Posterior vena cava (tissue), 2 donors: ENCODE measurements around the gene TAS2R8. TPM values are rescaled to one million over a fixed set of nuclear protein-coding genes. Genes with fewer than 3 reads are reported as not detected.
"Not testable (repeated sequence)": the region's sequence is repeated elsewhere in the genome, so short reads cannot be mapped to it uniquely, and the experiment has no call there.

Source experiments
- DNase-seq: peaks from one replicate; pipeline ENCODE4 v3.0.0-alpha.2; 2020; ENCODE audit warnings: low spot score
- intact Hi-C, 2 donors: fragments of 100-400 bp; cut with DNase I; formaldehyde crosslinking; loops; one replicate each; pipeline versions ENCODE4 v1.14.1 to v1.14.2; 2022 to 2023
- long read RNA-seq, 2 donors: library from polyadenylated mRNA; unstranded; transcript quantifications; one replicate each; pipeline ENCODE4 v2.0.0, GENCODE V29; 2020 to 2021
- total RNA-seq, 2 donors: library from RNA; stranded (reverse); fragmentation: NEBNext Ultra II Directional; extraction: Animal tissue kit (Norgen Biotek cat#: 25700); gene quantifications; one replicate each; pipeline ENCODE4 v1.2.1, GENCODE V29; 2021
- donor health status: DM: yes; HTN: yes; CAD: no.
- donor health status: DM: yes; HTN: yes; CAD: no.

TAS2R8 gene, protein sequence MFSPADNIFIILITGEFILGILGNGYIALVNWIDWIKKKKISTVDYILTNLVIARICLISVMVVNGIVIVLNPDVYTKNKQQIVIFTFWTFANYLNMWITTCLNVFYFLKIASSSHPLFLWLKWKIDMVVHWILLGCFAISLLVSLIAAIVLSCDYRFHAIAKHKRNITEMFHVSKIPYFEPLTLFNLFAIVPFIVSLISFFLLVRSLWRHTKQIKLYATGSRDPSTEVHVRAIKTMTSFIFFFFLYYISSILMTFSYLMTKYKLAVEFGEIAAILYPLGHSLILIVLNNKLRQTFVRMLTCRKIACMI
- total RNA-seq, result not detected
- long read RNA-seq, donor 1, result 0 reads
- long read RNA-seq, donor 2, result 0 reads

DNA sequence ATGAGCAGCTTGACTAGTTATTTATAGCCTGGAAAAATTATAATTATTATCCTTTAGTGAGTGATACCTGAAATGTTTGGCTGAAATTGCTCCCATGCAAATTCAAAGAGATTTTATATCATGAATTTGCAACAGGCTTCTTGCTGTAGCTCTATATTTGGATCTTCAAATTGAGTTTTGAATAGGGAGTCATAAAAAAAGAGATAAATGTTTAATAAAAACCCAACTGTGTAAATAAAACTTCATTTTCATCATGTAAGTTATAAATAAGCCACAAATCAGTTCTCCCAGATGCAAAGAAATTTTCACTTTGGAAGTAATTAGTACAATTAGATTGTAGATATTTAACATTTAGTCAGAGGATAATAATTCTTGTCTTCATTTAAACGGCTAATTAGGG lies at the start of gene TAS2R8:
TSS of gene TAS2R8 (minus strand) at position 101 of the 400 bp plus-strand sequence. CDS start 306 bp downstream, outside the sequence.
- intact Hi-C loops, result no loop called here

GRCh38 chr12:10855807-10856206 lies 48.7 kb upstream of the TAS2R8 start:
- DNase-seq, result no peak
- intact Hi-C loops, result no loop called here

More for the DNA sequence above, at the start of gene TAS2R8:
- DNase-seq, result no peak

DNA sequence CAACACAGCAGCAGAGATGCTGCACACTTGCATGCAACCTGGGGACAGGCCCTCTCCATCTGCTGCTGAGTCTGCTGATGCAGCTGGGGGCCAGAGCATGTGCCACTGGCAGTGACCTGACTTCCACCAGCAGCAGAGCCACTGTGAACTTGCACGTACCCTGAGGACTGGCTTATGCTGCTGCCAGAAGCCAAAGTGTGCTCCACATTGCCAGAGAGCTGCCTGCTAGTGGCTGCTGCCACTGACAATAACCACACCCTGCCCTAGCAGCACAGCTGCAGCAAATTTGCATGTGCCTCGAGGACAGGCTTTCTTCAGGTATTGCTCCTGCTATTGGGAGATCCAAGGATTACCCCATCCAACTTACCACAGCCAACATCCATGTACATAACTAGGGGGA lies 46.7 kb upstream of the TAS2R8 start:
- intact Hi-C loops, result no loop called here
- DNase-seq, result no peak

- no peak for DNase-seq
- intact Hi-C loops, result no loop called here
These were observed 44.3 kb upstream of the TAS2R8 start for GRCh38 chr12:10851243-10851858.

DNA sequence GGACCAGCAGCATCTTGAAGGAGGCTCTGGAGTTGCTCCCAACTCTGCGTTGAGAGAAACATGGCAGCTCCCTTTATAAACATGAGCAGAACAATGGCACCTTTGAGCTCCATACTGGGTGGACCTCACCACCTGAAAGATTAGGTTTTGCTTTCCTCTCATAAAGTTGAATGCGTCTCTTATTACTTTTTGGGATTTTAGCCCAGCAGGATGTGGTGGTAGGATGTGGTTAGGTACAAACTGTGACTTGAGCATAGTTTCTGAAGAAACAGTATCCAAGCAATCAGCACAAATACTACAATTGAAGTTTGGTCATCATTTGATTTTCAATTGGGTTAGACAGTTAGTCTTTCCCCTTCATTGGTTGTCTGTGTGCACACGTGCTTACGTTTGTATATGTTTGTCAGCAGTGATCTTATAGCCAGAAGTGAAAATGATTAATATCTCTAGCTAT lies 42.4 kb upstream of the TAS2R8 start, which contains the start of gene PRR4:
TSS of gene PRR4 (minus strand) at position 51 of the 454 bp plus-strand sequence. CDS start at position 13, 38 bp downstream.
- intact Hi-C loops, result no loop called here
- DNase-seq, result no peak

- DNase-seq, result no peak
- intact Hi-C loops, result no loop called here
These were observed 40.7 kb upstream of the TAS2R8 start for GRCh38 chr12:10847744-10848143.

DNA sequence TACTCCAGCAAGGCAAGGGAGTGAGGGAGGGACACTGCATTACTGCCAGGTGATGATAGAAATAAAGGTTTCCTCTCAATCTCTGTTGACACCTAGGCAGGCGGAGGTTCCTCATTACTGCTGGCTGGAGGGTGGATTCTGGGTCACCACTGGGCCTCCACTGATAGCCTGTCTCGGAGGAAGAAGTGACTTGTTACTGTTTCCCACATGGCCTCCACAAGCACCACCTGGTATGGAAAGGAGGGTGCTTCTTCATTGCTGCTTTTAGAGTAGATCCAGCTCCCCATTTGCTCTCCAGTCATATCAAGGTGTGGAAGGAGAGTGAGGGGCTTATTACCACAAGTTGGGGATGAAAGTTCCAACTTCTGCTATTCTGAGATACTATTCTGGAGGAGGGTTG lies 35.8 kb upstream of the TAS2R8 start:
- intact Hi-C loops, result no loop called here
- no peak for DNase-seq

DNA sequence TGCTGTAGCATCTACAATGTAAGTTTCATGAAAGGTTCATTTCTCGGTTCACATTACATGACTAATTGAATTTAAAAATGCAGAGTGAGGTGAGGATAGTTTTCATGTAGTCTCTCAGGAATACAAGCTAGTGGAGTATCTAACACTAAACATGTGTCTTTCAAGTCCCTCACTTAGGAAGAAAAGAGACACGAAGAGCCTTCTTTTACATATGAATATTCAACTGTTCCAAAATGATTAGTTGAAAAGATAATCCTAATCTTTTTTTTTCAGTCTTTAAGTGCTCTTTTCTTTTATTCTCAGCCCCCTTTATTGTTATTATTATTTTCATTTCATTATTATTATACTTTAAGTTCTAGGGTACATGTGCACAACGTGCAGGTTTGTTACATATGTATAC lies 31.4 kb upstream of the TAS2R8 start:
- intact Hi-C loops, result no loop called here
- no peak for DNase-seq

DNA sequence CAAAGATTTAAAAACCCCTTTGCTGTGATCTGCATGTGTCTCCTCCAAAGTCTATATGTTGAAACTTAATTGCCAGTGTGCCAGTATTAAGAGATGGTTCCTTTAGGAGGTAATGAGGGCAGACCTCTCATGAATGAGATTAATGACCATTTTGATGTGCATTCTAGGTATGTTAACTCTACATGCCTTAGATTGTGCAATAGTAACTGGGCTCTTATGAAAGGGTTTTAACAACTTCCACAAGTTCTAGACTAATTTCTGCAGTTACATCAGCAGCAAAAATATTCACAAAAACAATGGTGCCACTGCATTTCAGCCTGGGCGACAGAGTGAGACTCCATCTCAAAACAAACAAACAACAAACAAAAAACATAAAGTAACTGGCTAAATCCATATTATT lies 22.9 kb upstream of the TAS2R8 start:
- intact Hi-C loops, result no loop called here
- DNase-seq, result no peak

DNA sequence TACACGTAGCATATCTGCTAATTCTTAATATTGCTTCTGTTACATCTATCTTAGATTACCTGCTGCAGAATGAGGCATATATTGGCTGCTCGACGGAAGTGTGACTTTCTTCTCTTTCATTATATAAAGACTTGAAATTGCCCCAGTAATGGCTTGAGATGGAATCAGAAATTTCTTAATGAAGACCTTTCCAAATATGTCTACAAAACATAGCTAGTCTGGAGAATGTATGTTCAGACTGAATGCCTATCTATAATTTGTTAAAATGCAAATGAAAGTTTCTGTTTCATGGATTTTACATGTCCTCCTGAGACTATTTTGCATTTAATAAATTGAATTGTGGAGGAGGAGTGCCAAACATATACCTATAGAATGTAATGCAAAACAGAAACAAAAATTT lies 19.2 kb upstream of the TAS2R8 start, which contains the start of gene TAS2R10:
TSS of gene TAS2R10 (minus strand) at position 101 of the 400 bp plus-strand sequence. CDS start at position 12, 89 bp downstream.
- intact Hi-C loops, result no loop called here
- no peak for DNase-seq

- intact Hi-C loops, result no loop called here
- no peak for DNase-seq
These were observed 17.9 kb upstream of the TAS2R8 start for GRCh38 chr12:10824957-10825356.

GRCh38 chr12:10811883-10812536 lies 4.9 kb upstream of the TAS2R8 start:
- intact Hi-C loops, result no loop called here
- DNase-seq, result no peak

- intact Hi-C loops, result no loop called here
These were observed 3.0 kb upstream of the TAS2R8 start, which contains the start of gene TAS2R9 for GRCh38 chr12:10810068-10810467. Gene TAS2R9, minus strand, starts transcription at chr12:10810168. Its CDS starts 93 bp downstream, at chr12:10810075.

DNA sequence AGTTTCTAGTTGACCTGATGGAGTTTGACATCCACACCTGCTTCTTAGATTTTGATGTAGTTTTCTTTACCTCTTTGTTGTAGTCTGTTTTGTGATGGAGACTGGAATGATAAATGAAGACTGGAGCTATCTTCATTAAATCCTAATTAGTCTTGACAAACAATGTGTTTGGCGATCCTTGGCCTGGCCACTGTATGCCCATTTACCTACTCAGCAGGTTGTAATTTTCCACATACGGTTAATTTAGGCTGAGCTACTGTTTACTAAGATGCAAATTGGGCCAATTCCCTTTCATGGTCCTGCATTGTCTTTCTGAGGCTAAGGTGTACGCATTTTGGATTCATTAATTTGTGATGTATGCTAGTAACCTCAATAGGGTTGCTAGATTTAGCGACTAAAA lies 4.5 kb downstream of the TAS2R8 start, which contains the start of gene TAS2R7:
TSS of gene TAS2R7 (minus strand) at position 41 of the 400 bp plus-strand sequence. CDS start 57 bp downstream, outside the sequence.
- intact Hi-C loops, result no loop called here
- DNase-seq, result no peak

More at GRCh38 chr12:10810068-10810467, 3.0 kb upstream of the TAS2R8 start, which contains the start of gene TAS2R9:
- DNase-seq, result no peak

DNA sequence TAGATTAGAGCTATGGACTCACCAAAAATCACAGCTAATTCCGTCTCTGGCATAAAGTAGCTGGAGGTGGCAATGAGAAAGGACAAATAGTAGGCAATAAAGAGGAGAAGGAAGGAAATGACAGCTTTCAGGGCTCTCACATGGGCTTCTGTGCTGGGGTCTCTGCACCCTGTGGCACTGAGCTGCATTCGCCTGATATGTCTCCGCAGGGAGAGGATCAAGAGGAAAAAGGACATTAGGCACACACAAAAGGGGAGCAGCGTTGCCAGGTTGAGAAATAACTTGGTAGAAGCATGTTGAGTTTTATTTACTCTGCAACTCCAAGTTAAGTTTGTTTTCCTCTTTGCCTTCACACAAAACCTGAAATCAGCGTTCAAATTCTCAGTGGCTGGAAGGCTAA lies 5.3 kb downstream of the TAS2R8 start:
- intact Hi-C loops, result no loop called here
- DNase-seq, result no peak

DNA sequence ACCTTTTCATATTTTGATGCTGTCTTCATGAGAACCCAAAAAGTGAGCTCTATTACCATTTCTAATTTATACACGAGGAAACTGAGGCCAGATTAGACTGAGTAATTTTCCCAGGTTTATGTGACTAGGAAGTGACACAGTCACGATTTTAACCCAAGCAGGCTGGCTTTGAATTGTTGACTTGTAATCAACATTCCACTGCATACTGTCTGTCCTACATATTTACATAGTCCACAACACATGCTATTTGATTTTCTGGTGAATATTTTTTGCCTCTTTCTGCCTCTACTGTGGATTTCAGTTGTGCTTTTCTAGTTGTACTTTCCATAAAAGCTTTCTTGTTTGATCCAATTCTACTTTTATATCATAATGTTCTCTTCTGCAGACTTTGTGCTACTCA lies 12.9 kb downstream of the TAS2R8 start:
- no peak for DNase-seq
- intact Hi-C loops, result no loop called here

DNA sequence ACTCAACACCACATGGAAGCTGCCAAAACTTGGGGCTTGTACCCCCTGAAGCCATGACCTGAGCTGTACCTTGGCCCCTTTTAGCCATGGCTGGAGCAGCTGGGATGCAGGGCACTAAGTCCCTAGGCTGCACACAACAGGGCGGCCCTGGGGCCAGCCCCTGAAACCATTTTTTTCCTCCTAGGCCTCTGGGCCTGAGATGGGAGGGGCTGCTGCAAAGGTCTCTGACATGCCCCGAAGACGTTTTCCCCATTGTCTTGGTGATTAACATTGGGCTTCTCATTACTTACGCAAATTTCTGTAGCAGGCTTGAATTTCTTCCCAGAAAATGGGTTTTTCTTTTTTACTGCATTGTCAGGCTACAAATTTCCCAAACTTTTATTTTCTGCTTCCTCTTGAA lies 15.3 kb downstream of the TAS2R8 start:
- intact Hi-C loops, DNase-seq: not testable (repeated sequence)

DNA sequence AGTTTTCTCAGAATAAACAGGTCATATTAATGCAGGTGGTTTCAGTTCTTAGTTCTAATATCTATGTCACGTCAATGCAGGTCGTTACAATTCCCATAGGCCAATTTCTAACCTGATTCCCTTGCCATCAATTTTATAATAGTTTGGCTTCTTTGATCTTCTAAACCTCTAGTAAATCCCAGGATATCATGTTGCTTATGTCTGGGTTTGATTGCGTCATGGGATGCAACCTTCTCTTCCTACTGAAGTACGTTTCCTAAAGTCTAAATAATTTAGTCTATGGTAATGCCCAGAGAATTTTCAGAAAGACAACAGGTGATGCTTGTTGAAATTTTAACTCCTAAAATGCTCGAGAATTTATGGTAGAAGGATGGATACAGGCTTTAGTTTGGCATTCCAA lies 23.8 kb downstream of the TAS2R8 start:
- DNase-seq, result no peak
- intact Hi-C loops, result no loop called here

DNA sequence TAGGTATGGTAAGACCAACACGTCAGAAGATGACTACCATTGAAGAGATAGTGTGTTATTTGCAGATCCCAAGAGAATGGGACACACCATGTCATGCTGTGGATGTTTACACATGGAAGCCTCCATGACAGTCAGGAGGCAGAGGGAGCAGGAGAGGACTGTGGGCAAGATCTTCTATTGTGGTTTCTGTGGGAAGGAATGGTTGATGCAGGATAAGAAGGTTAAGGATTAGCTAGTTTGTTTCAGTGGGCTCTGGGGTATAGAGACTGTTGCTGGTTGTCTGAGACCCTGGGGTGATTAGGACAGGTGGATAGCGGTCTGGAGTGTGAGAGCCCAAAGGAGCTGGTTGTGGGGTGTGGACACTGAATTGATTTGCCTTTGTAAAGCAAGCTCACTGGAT lies 28.0 kb downstream of the TAS2R8 start:
- DNase-seq, result no peak
- intact Hi-C loops, result loop anchor here (5.0 to 10.0 kb wide), 3 partner anchors 416 to 706 kb away; no protein-coding TSS in a partner anchor
